GM12878 (cell line): Measurements from ENCODE around the gene ART3. TPM values are rescaled to one million over a fixed set of nuclear protein-coding genes. Genes with fewer than 3 reads are reported as not detected.
A peak's percentile ranks its signal among the peaks of the same experiment; 100 is the strongest.

Experiments
- ATAC-seq: fragments of 200-7000 bp; cut with Tn5 transposase; 3 replicates; pipeline ENCODE4 v1.9.1; 2020; ENCODE audit warnings: mild to moderate bottlenecking, moderate library complexity
- BruUV-seq: library from RNA; stranded (reverse); fragments of 400-500 nt; replicated peaks from 2 replicates; lab custom pipeline; 2021; lab: Mats Ljungman, UMichigan
- CTCF ChIA-PET: fragments of 300-600 bp; sonication (Branson Sonifier 250); formaldehyde crosslinking; extraction: SDS; loops from one replicate; lab custom pipeline; 2021; ENCODE audit warnings: inconsistent platforms; lab: Yijun Ruan, JAX
- POLR2A ChIA-PET: fragments of 350-600 bp; formaldehyde crosslinking; extraction: SDS; loops from one replicate; lab custom pipeline; 2021; ENCODE audit warnings: inconsistent platforms; lab: Charles Lee
- RAD21 ChIA-PET: fragments of 300-600 bp; sonication (Branson Sonifier 250); formaldehyde crosslinking; loops from one replicate; lab custom pipeline; 2023; ENCODE audit warnings: antibody characterized with exemption; ENCODE audit not compliant: unreplicated experiment; lab: Charles Lee
- SMC1A ChIA-PET: fragments of 300-600 bp; sonication (Branson Sonifier 250); formaldehyde crosslinking; loops from one replicate; lab custom pipeline; 2023; ENCODE audit not compliant: unreplicated experiment, uncharacterized antibody; lab: Charles Lee
- DNase-seq: peaks from one replicate; pipeline ENCODE4 v3.0.0-alpha.2; 2011; ENCODE audit warnings: low read depth, low spot score
- FAIRE-seq: peaks from 3 replicates; lab custom pipeline; 2011; peaks lifted over from hg19 to GRCh38; lab: Jason Lieb, UNC
- H2AFZ ChIP-seq: 2 replicates; pipeline ENCODE4 v1.6.0; 2011; ENCODE audit warnings: low read depth, low read length, control low read depth; ENCODE audit not compliant: control insufficient read depth
- H3K27ac ChIP-seq: 2 replicates; pipeline ENCODE4 v1.5.1; 2011; ENCODE audit warnings: control low read depth; ENCODE audit not compliant: control insufficient read depth, insufficient read depth
- H3K27me3 ChIP-seq, 2 experiments: replicated peaks in 1 of 2; 2 replicates each; pipeline versions ENCODE4 v1.6.0 to v1.6.1; 2011; ENCODE audit warnings: low read length in 1 of 2; ENCODE audit not compliant: control insufficient read depth in 2 of 2, insufficient read depth in 2 of 2
- H3K36me3 ChIP-seq, 2 experiments: 2 replicates each; pipeline ENCODE4 v1.5.1; 2011; ENCODE audit warnings: low read length in 1 of 2; ENCODE audit not compliant: control insufficient read depth in 2 of 2, insufficient read depth in 2 of 2
- H3K4me1 ChIP-seq: 2 replicates; pipeline ENCODE4 v1.6.1; 2011; ENCODE audit warnings: mild to moderate bottlenecking, low read length, moderate library complexity, mixed read lengths; ENCODE audit not compliant: control insufficient read depth, insufficient read depth
- H3K4me2 ChIP-seq: 2 replicates; pipeline ENCODE4 v1.6.0; 2011; ENCODE audit warnings: control low read depth; ENCODE audit not compliant: control insufficient read depth, insufficient read depth
- H3K4me3 ChIP-seq: fragments of 200-600 bp; sonication (generic); 2 replicates; pipeline ENCODE4 v1.5.1; 2016
- H3K79me2 ChIP-seq: 2 replicates; pipeline ENCODE4 v1.6.0; 2011; ENCODE audit warnings: low read length; ENCODE audit not compliant: control insufficient read depth, insufficient read depth
- H3K9ac ChIP-seq: 2 replicates; pipeline ENCODE4 v1.8.0; 2011; ENCODE audit warnings: low read length, control low read depth, mixed read lengths; ENCODE audit not compliant: control insufficient read depth, insufficient read depth
- H3K9me3 ChIP-seq: replicated peaks from 3 replicates; pipeline ENCODE4 v1.5.1; 2011; ENCODE audit warnings: mild to moderate bottlenecking, low read length; ENCODE audit not compliant: control insufficient read depth, insufficient read depth
- H4K20me1 ChIP-seq: 2 replicates; pipeline ENCODE4 v1.6.0; 2011; ENCODE audit not compliant: control insufficient read depth, insufficient read depth
- LARP7 ChIP-seq: fragments of 450-650 bp; IDR thresholded peaks from 2 replicates; pipeline ENCODE4 v1.6.1; 2017; ENCODE audit warnings: mild to moderate bottlenecking
- MEF2B ChIP-seq: fragments of 450-650 bp; IDR thresholded peaks from 2 replicates; pipeline ENCODE4 v1.6.1; 2018; ENCODE audit warnings: mild to moderate bottlenecking, moderate library complexity; ENCODE audit not compliant: partially characterized antibody, poor library complexity, severe bottlenecking
- TAF1 ChIP-seq: IDR thresholded peaks from 2 replicates; pipeline ENCODE4 v1.6.1; 2011; ENCODE audit warnings: mild to moderate bottlenecking, low read depth, low read length, borderline replicate concordance
- TBL1XR1 ChIP-seq: IDR thresholded peaks from 2 replicates; pipeline ENCODE4 v1.6.1; 2012; ENCODE audit warnings: low read depth, low read length, improper control_type of control experiment
- TCF3 ChIP-seq: IDR thresholded peaks from 2 replicates; pipeline ENCODE4 v1.6.1; 2012; ENCODE audit warnings: low read depth, mild to moderate bottlenecking, low read length, borderline replicate concordance; ENCODE audit not compliant: insufficient read depth
- ZNF24 ChIP-seq: fragments of 450-650 bp; IDR thresholded peaks from 2 replicates; pipeline ENCODE4 v1.6.1; 2017; ENCODE audit warnings: antibody characterized with exemption, mild to moderate bottlenecking
- WGBS: methylation state at CpG from one replicate; pipeline ENCODE4 v1.1.6; 2016; ENCODE audit warnings: low lambda C conversion rate; ENCODE audit not compliant: insufficient replicate concordance, insufficient coverage; ENCODE audit errors: missing lambda C conversion rate; 5-methylcytosine and 5-hydroxymethylcytosine counted together
- in situ Hi-C: fragments of 300-500 bp; cut with MboI; formaldehyde crosslinking; loops from 9 replicates; pipeline ENCODE4 v1.14.3; 2018; ENCODE audit warnings: mixed read lengths
- intact Hi-C: fragments of 100-400 bp; cut with micrococcal nuclease; formaldehyde crosslinking; loops from one replicate; pipeline ENCODE4 v1.14.2; 2022; ENCODE audit not compliant: unreplicated experiment
- polyA plus RNA-seq, 11 experiments: library from polyadenylated mRNA; depleted of rRNA in 4 of 11; unstranded in 6 of 11; stranded (reverse) in 5 of 11; fragments of >200 nt; fragmentation: Nextera tagmentation in 4 of 11; fragmentation: Illumina TruSeq in 1 of 11; extraction: Ambion mirVana in 4 of 11; extraction: Trizol in 1 of 11; gene quantifications; 1 replicate in 1 of 11; 2 replicates in 10 of 11; pipeline versions ENCODE4 v1.2.1 to v1.2.3, GENCODE V29; 2011 to 2016; ENCODE audit warnings: inconsistent platforms in 2 of 11, missing spikeins in 2 of 11, low read depth in 1 of 11
- total RNA-seq, 4 experiments: library from RNA; depleted of rRNA in 3 of 4; stranded (reverse); fragments of >200 nt in 3 of 4; fragmentation: Illumina TruSeq in 1 of 4; extraction: Trizol in 1 of 4; gene quantifications; 2 replicates each; pipeline versions ENCODE4 v1.2.1 to v1.2.3, GENCODE V29; 2013 to 2021
- TF ChIP-seq, protein P1 (sequence below): fragments of 450-650 bp; IDR thresholded peaks from 2 replicates; pipeline ENCODE4 v1.6.1; 2017; ENCODE audit warnings: mild to moderate bottlenecking, moderate library complexity

Gene ART3
- total and polyA plus RNA-seq, 10 of the 15 experiments (the other 5 are each of a cell fraction or from before 2014, with no cell fraction given), result 0.18 to 0.50 (median 0.26) TPM; not detected in 6

DNA sequence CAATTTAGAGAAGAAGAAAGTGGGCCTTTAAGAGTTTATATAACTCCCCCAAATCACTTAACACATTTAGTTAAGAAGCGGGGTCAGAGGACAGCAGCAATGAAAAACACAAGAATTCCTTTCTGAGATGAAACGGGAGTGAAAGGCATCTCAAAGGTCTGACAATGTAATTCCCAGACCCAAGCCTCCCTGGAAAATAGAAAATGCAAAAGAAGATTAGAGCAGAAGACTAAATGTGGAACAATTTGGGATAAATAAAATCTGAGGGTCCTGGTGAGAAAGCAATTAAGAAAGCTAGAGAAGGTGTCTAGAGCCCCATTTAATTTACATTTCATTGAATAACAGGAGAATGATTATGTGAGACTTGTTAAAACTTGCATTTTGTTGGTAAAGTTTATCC, 19.1 kb upstream of the ART3 start:
- Histone ChIP-seq H3K27ac (no peak overlapping the region), H3K9me3 (no peaks in the 10 kb centered on the region), H3K9ac (no peak overlapping the region), H3K36me3 (no peaks in the 10 kb centered on the region), H3K79me2 (no peaks in the 10 kb centered on the region), H4K20me1 (no peaks in the 10 kb centered on the region), H3K4me1 (peaks cover 29% of the 10 kb centered on the region), H3K4me2 (no peak overlapping the region; the same call in 1 of the 2 replicates), H2AFZ (no peak overlapping the region), H3K27me3 (peaks cover 0 to 2% of the 10 kb centered on the region in 2 experiments; a peak in 2 of 4 replicates), H3K4me3 (no peak overlapping the region)
- CTCF ChIA-PET, result interaction anchor here (1.1 to 4.1 kb wide), 7 partner anchors 19 to 160 kb away, joined by 3 to 46 read pairs (median 3); partner anchors contain the start of gene SDAD1
- no peak for FAIRE-seq
- SMC1A ChIA-PET, result interaction anchor here (0.9 to 2.9 kb wide), 9 partner anchors 8 to 69 kb away, joined by 3 to 26 read pairs (median 6); partner anchors contain the start of gene CXCL10
- POLR2A ChIA-PET, result interaction anchor here (1.6 kb wide), 1 partner anchor 40 kb away, joined by 4 read pairs; no protein-coding TSS in a partner anchor
- intact Hi-C loops (loop anchor here (5.0 kb wide), 1 partner anchor 43 kb away; no protein-coding TSS in a partner anchor), in situ Hi-C loops (no loop called here)
- ATAC-seq, result no peak
- no peak for DNase-seq
- BruUV-seq, result no TSS peak
- 47% methylated on average over 2 of the region's 2 CpGs for WGBS
- 0 out of 2 replicates have a peak, but pooled peaks have one; percentile 2 for TF ChIP-seq TCF3
- TF ChIP-seq LARP7, result no peak
- RAD21 ChIA-PET, result interaction anchor here (0.9 to 3.2 kb wide), 6 partner anchors 12 to 59 kb away, joined by 3 to 24 read pairs (median 4); no protein-coding TSS in a partner anchor

DNA sequence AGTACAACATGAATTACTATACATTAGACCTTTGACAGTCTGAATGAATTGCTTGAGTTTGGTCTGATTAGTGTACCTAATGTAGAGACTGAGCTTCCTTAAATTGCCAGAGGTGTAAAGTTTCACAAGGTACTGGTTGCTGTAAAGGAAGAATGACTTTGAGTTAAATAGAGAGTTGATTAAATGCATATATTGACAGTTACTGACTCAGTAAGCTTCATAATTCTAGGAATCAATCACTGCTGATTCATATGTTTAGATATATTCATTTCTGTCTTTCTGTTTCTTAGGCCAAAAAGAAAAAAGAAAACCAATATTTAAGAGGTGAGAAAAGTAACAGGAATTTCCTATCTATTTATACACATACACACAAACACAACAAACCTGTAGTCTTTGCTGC, 16.2 kb upstream of the ART3 start:
- POLR2A ChIA-PET, result no interaction called here
- TF ChIP-seq ZNF24 (no peak), MEF2B (peak; percentile 72), TBL1XR1 (peak; percentile 65; the same call in 1 of the 2 replicates), TAF1 (no peak)
- TF ChIP-seq, protein P1, sequence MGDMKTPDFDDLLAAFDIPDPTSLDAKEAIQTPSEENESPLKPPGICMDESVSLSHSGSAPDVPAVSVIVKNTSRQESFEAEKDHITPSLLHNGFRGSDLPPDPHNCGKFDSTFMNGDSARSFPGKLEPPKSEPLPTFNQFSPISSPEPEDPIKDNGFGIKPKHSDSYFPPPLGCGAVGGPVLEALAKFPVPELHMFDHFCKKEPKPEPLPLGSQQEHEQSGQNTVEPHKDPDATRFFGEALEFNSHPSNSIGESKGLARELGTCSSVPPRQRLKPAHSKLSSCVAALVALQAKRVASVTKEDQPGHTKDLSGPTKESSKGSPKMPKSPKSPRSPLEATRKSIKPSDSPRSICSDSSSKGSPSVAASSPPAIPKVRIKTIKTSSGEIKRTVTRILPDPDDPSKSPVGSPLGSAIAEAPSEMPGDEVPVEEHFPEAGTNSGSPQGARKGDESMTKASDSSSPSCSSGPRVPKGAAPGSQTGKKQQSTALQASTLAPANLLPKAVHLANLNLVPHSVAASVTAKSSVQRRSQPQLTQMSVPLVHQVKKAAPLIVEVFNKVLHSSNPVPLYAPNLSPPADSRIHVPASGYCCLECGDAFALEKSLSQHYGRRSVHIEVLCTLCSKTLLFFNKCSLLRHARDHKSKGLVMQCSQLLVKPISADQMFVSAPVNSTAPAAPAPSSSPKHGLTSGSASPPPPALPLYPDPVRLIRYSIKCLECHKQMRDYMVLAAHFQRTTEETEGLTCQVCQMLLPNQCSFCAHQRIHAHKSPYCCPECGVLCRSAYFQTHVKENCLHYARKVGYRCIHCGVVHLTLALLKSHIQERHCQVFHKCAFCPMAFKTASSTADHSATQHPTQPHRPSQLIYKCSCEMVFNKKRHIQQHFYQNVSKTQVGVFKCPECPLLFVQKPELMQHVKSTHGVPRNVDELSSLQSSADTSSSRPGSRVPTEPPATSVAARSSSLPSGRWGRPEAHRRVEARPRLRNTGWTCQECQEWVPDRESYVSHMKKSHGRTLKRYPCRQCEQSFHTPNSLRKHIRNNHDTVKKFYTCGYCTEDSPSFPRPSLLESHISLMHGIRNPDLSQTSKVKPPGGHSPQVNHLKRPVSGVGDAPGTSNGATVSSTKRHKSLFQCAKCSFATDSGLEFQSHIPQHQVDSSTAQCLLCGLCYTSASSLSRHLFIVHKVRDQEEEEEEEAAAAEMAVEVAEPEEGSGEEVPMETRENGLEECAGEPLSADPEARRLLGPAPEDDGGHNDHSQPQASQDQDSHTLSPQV, result no peak

More for the DNA sequence above, 16.2 kb upstream of the ART3 start:
- no peaks in the 10 kb centered on the region for H3K9me3 ChIP-seq
- peak overlapping the region; percentile 30; the same call in 1 of the 2 replicates for H3K4me2 ChIP-seq
- RAD21 ChIA-PET, result interaction anchor here (2.1 to 2.4 kb wide), 2 partner anchors 59 to 62 kb away, joined by 5 to 13 read pairs; no protein-coding TSS in a partner anchor
- no peak overlapping the region for H3K9ac ChIP-seq
- intact Hi-C loops (loop anchor here (5.0 kb wide), 1 partner anchor 46 kb away; no protein-coding TSS in a partner anchor), in situ Hi-C loops (no loop called here)
- CTCF ChIA-PET, result interaction anchor here (0.7 to 2.5 kb wide), 13 partner anchors 8 to 162 kb away, joined by 3 to 24 read pairs (median 4); partner anchors contain the start of gene SDAD1
- H3K4me1 ChIP-seq, result peaks cover 32% of the 10 kb centered on the region
- peak; percentile 53 for DNase-seq
- peak; percentile 7 for FAIRE-seq
- no peaks in the 10 kb centered on the region for H3K36me3 ChIP-seq
- SMC1A ChIA-PET, result interaction anchor here (0.7 to 8.0 kb wide), 14 partner anchors 8 to 647 kb away, joined by 3 to 95 read pairs (median 4); partner anchors contain the start of genes CXCL9 and SDAD1
- ATAC-seq, result peak; percentile 59
- no peaks in the 10 kb centered on the region for H4K20me1 ChIP-seq
- H3K4me3 ChIP-seq, result no peak overlapping the region
- H3K27ac ChIP-seq, result no peak overlapping the region
- BruUV-seq, result no TSS peak
- peaks cover 0 to 2% of the 10 kb centered on the region in 2 experiments; a peak in 1 of 4 replicates for H3K27me3 ChIP-seq
- H3K79me2 ChIP-seq, result no peaks in the 10 kb centered on the region
- no peak overlapping the region for H2AFZ ChIP-seq
